ENCODE results near the gene CTSA.
A peak's percentile ranks its signal among the peaks of the same experiment; 100 is the strongest.
"Not testable (repeated sequence)": the region's sequence is repeated elsewhere in the genome, so short reads cannot be mapped to it uniquely, and the experiment has no call there.

Gene CTSA

DNA sequence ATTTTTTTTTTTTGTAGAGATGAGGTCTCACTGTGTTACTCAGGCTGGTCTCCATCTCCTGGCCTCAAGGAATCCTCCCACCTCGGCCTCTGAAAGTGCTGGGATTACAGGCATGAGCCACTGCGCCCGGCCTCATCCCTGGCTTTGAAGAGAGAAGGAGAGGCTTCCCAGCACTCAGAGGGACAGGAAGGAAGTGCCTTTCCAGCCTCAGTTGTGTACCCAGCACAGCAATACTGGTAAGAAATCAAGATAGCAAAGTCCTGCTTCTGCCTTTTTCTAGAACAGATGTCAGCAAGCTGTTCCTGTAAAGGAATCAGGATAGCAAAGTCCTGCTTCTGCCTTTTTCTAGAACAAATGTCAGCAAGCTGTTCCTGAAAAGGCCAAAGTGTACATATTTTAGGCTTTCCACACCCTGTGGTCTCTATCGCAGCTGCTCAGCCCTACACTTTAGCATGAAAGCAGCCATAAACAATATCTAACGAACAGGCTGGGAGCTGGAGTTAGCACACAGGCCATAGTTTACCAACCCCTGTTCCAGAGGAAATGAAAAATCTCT lies 27.1 kb downstream of the CTSA start:
- no peak for DNase-seq (ENCODE audit: low read depth in 2 of 2)

- DNase-seq (ENCODE audit: low read depth in 2 of 2): no peak
These were observed 27.8 kb downstream of the CTSA start for GRCh38 chr20:45918779-45919537.

DNA sequence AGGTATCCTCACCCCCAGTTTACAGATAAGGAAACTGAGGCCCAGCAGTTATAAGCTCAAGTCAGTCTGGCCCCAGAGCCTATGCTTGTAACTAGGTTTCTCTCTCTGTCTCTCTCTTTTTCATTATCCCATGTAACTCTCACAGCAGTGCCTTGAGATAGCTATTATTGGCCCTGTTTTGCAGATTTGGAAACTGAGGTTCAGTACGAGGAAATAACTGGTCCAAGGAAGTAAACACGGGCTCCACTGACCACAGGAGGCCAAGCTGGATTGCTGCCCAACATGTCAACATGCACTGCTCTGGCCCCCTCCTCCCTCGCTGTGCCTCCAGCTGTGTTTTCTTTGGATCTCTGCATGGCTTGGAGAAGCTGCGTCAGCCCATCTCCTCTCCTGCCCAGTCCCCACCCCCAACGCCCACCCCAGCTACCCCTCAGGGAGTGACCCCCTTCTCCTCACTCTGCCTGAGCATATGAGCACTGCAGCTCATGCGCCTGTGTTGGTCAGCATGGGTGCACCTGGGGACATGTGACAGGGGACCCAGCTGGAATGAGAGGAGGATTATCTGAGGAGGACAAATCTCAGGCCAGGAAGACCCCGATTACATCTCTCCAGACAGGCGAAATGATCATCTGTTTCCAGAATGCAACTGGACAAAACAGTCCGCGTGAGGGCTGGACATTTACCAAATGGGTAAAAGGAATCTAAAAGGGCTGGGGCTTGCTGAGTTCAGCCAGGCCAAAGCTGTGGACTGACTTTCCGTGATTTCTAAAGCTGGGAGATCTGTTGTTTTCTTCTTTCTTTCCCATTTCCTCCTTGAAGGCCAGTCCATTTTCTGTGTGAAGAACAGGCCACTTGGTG lies 28.6 kb downstream of the CTSA start:
- no peak for DNase-seq (ENCODE audit: low read depth in 2 of 2)

- DNase-seq (ENCODE audit: low read depth in 2 of 2): no peak
These were observed 29.6 kb downstream of the CTSA start for GRCh38 chr20:45920462-45921336.

DNA sequence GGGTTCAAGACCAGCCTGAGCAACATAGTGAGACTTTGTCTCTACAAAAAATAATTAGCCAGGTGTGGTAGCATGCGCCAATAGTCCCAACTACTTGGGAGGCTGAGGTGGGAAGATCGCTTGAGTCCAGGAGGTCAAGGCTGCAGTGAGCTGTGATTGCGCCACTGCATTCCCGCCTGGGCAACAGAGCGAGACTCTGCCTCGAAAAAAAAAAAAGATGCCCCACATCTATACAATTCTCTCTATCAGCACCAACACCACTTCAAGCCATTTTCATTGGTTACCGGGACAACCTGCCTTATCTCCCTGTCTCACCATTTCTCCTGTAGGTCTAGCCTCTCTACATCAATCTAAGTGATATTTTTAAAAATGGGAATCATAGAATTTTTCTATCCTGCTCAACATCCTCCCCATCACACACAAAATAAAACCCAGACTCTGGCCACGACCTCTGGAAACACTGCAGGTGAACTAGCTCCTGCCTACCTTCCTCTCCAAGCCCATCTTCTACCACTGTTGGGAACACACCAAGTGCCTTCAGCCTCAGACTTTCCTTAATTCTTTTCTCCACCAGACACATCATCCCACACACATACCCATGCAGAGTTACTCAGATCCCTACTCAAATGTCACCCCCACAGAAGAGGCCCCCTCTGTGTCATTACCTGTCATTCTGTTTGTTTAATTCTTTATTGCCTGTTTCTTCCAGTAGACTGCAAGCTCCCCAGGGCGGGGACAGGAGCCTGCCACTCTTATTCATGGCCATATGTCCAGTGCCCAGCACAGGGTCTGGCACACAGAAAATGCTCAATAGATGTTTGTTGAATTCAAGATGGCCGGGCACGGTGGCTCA lies 30.4 kb downstream of the CTSA start:
- DNase-seq (ENCODE audit: low read depth in 2 of 2): no peak

- no peak for DNase-seq (ENCODE audit: low read depth in 2 of 2)
These were observed 33.5 kb downstream of the CTSA start for GRCh38 chr20:45924391-45925261.

- no peak for DNase-seq (ENCODE audit: low read depth in 2 of 2)
These were observed 34.8 kb downstream of the CTSA start for GRCh38 chr20:45925821-45926506.

DNA sequence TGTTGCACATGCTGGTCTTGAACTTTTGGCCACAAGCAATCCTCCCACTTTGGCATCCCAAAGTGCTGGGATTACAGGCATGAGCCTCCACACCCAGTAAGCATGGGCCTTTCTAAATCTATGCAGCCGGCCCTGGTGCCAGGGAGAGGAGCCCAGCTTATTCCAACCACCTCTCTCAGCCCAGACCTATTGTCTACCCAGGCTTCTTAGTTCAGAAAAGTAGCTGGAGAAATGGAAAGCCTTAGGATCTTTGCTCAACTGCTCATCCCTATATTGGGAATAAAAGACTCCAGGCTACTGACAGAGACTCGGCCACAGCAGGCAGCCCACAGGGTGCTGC lies 35.6 kb downstream of the CTSA start:
- DNase-seq (ENCODE audit: low read depth in 2 of 2): no peak

- DNase-seq (ENCODE audit: low read depth in 2 of 2): no peak
These were observed 36.1 kb downstream of the CTSA start for GRCh38 chr20:45927071-45927878.

- DNase-seq (ENCODE audit: low read depth in 2 of 2): not testable (repeated sequence)
These were observed 40.5 kb downstream of the CTSA start for GRCh38 chr20:45931680-45932079.

DNA sequence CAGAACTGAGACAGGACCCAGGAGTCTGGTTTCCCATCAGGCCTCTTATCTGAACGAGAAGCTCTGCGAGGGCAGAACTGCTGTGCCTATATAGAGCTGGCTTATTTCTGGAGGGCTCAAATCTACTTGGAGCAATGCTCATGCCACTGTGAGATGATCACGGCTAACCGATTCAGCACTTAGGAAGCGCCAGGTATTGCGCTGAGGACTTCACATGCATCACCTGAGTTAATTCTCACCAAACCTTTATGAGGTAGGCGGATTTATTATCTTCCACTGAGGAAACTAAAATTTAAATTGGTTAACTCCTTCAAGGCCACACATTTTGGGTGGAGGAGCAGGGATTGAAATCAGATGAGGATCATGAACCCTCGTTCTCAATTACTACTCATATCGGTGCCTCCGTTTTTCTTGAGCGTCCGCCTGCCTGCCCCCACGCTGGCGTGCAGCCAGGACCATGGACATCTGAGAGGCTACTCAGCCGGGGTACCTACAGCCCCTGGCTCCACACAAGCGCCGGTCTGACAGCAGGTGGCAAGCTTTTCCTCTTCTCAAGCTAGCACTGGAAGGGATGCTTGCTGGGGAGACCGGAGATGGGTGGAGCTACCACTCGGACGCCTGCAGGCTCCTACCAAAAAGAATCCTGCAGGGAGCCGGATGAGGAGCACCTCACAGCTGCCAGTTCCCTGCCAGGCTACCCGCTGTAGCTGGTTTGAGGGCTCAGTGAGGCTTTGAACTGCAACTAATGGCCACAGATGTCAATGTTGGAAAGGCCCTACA lies 42.3 kb downstream of the CTSA start:
- DNase-seq (ENCODE audit: low read depth in 2 of 2): peak; percentile 20 to 29

DNA sequence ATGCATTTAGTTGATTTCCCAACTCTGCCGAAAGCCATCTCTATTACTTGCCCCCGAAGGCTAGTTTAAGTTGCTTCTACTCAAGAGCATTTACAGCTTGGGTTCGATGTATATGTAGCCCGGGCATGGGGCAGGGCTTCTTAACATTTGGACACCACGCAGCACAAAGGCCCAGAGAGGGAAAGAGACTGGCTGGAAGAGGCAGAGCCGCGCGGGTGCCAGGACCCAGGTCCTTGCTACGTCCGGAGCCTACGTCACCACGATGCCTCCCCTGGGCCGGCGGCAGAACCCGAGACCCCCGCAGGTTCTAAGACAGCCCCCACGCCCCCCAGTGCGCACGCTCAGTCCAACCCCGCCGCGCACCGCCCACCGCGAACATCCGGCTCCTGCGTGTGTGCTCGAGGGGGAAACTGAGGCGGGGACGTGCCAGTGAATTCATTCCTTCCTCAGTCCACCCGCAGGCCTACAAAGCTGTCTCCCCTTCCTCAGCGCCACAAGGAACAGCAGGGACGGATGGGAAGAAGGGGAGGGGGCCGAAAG lies 43.0 kb downstream of the CTSA start:
- no peak for DNase-seq (ENCODE audit: low read depth in 2 of 2)

DNA sequence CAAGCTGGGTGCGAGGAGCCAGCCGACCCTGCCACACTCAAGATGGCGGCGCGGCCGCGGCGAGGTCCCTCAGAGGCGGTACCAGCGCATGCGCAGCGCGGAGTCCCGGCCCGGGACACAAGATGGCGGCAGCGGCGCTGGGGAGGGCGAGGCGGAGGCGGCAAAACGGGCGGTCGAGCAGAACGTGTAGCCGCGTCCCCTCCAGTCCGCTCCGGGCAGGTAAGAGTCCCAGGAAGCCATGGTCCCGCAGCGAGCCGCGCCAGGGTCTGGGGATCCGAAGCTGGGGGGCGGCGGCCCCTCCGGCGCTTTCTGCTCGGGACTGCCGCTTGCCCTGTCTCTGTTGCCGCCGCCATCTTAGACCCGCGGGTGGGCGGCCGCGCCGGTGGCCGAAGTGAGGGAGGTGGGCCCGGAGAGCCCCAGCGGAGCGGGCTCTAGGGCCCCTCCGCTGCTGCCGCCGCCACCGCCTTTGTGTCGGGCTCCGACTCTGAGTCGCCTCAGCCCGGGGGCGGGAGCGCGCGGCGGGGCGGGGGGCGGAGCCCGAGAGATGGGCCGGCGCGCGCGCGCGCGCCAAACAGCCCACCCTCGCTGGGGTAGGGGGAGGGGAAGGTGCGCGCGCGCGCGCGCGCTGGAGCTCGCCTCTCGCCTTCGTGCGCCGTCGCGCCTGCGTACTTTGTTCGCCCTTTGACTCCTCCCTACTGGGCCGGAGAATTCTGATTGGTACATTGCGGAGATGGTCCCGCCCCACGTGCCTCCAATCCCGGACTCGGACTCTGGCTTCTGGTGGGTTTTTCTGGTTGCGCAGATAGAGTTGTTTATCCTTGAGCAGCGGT lies 43.7 kb downstream of the CTSA start, which contains the start of gene PCIF1:
Gene PCIF1 (plus strand): TSS at position 98 of the 830 bp plus-strand sequence. CDS start 4,317 bp downstream, outside the sequence.
- peak; percentile 96 to 98 for DNase-seq (ENCODE audit: low read depth in 2 of 2)

GRCh38 chr20:45935416-45936046 lies 44.4 kb downstream of the CTSA start:
- no peak for DNase-seq (ENCODE audit: low read depth in 2 of 2)

DNA sequence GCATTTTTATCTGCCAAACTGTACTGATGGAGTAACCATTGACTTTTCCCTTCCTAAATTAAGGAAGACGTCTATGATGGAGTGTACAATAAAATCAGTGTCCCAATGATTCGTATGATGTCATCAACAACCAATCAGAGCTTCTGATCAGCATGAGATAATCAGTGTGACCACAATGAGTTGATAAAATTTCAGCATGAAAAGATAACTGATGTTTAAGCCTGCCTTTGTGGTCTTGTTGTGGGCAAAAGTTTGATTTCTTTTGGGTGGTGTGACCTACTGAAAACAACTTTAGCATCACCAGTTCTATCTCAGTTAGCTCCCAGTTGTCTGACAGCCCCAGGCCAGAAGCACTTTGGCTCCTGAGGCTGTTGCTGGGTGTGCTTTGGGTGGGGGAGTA lies 46.6 kb downstream of the CTSA start:
- no peak for DNase-seq (ENCODE audit: low read depth in 2 of 2)

All from stimulated activated CD8-positive, alpha-beta memory T cell treated with anti-CD3 and anti-CD28 coated beads, Interleukin-7, amount 100 ng/mL, for 1 hour (primary cell).